HL-60/S4 (cell line): ENCODE results near the gene IFT81.

Source experiments
- in situ Hi-C: fragments of 300-500 bp; cut with MboI; formaldehyde crosslinking; loops from 2 replicates; pipeline ENCODE4 v1.14.3; 2022; ENCODE audit warnings: low sequenced_read_pairs

IFT81 gene

DNA sequence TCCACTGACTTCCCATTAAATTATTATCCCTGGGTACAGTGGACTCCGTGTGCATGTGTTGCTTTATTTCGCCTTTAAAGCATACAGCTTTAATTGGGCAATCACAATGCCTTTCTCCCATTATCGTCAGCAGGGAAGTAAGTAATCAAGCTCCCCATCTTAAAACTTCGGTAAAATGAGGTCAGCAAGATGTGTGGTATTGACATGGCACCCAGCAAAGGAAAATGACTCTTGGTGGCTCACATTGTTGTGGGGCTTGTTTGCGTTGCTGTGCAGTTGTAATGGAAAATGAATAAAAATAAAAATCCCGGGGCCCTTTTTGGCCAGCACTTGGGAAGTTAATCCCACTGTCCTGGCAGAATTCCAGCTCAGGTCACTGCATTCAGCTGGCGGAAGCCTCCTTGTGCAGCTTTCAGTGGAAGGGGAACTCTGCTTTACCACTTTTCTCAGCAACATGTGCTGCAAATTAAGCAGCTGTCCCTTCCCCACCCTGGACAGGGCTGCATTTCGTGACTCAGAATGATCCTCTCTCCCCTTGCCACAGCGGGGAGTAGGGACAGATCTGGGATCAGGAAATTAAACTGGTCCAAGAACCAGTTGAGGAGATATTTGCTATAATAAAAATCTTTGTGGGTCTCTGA lies 142.9 kb downstream of the IFT81 start:
- in situ Hi-C loops: no loop called here
